Renal cortical epithelial cell (primary cell): ENCODE data around the gene PPM1K. TPM values are rescaled to one million over a fixed set of nuclear protein-coding genes. Genes with fewer than 3 reads are reported as not detected.
"Not testable (repeated sequence)": the region's sequence is repeated elsewhere in the genome, so short reads cannot be mapped to it uniquely, and the experiment has no call there.

Experiments
- DNase-seq: peaks from one replicate; pipeline ENCODE4 v3.0.0-alpha.2; 2011; ENCODE audit warnings: low read depth
- total RNA-seq: library from RNA; depleted of rRNA; stranded (reverse); fragments of >200 nt; gene quantifications from 2 replicates; pipeline ENCODE4 v1.2.3, GENCODE V29; 2014

PPM1K gene
- total RNA-seq, result 12.4 and 17.2 TPM in 2 replicates

GRCh38 chr4:88284439-88285234 is at the start of gene PPM1K:
PPM1K (minus strand) TSS chr4:88284561; CDS start chr4:88278583, 5,978 bp downstream.
- DNase-seq, result peak; percentile 94

GRCh38 chr4:88333741-88334405 is 49.5 kb upstream of the PPM1K start:
- peak; percentile 72 for DNase-seq

GRCh38 chr4:88327665-88328064 is 43.3 kb upstream of the PPM1K start:
- DNase-seq, result no peak

- peak; percentile 78 for DNase-seq
Observed at GRCh38 chr4:88320780-88321373, 36.5 kb upstream of the PPM1K start.

GRCh38 chr4:88320224-88320779 is 35.9 kb upstream of the PPM1K start:
- peak; percentile 93 for DNase-seq

- peak; percentile 22 for DNase-seq
Observed at GRCh38 chr4:88318751-88319350, 34.5 kb upstream of the PPM1K start.

GRCh38 chr4:88315460-88316017 is 31.2 kb upstream of the PPM1K start:
- DNase-seq, result no peak

- not testable (repeated sequence) for DNase-seq
Observed at GRCh38 chr4:88313088-88313624, 28.8 kb upstream of the PPM1K start.

- no peak for DNase-seq
Observed at GRCh38 chr4:88308587-88308986, 24.2 kb upstream of the PPM1K start.

GRCh38 chr4:88297725-88298454 is 13.5 kb upstream of the PPM1K start:
- no peak for DNase-seq

GRCh38 chr4:88297212-88297516 is 12.8 kb upstream of the PPM1K start:
- no peak for DNase-seq

- no peak for DNase-seq
Observed at GRCh38 chr4:88296413-88297211, 12.3 kb upstream of the PPM1K start.

- DNase-seq, result no peak
Observed at GRCh38 chr4:88295656-88296055, 11.3 kb upstream of the PPM1K start.

GRCh38 chr4:88291003-88291402 is 6.6 kb upstream of the PPM1K start:
- peak; percentile 40 for DNase-seq

GRCh38 chr4:88286897-88287296 is 2.5 kb upstream of the PPM1K start:
- peak; percentile 62 for DNase-seq

- no peak for DNase-seq
Observed at GRCh38 chr4:88285235-88285653, 883 bp upstream of the PPM1K start.

GRCh38 chr4:88283661-88284438 is 511 bp downstream of the PPM1K start:
- no peak for DNase-seq

GRCh38 chr4:88280228-88280795 is 4.0 kb downstream of the PPM1K start:
- no peak for DNase-seq

- no peak for DNase-seq
Observed at GRCh38 chr4:88277711-88278225, 6.6 kb downstream of the PPM1K start.
